Left renal cortex interstitium (tissue), 4 donors: Measurements from ENCODE around the gene FSTL5. TPM values are rescaled to one million over a fixed set of nuclear protein-coding genes. Genes with fewer than 3 reads are reported as not detected.

ENCODE experiments used
- DNase-seq, 4 donors: peaks; one replicate each; pipeline ENCODE4 v3.0.0-alpha.2; 2013; ENCODE audit warnings: low read depth in 4 of 4, low spot score in 2 of 4, missing footprints in 1 of 4
- polyA plus RNA-seq, 4 donors: library from polyadenylated mRNA; unstranded; fragments of 120-200 nt; gene quantifications; one replicate each; pipeline ENCODE4 v1.2.1, GENCODE V29; 2013; ENCODE audit not compliant: insufficient read length in 4 of 4

FSTL5 gene
- polyA plus RNA-seq, 4 donors = 2.2 to 3.5 (median 2.6) TPM

- no peak for DNase-seq
These were observed 213.7 kb downstream of the FSTL5 start for GRCh38 chr4:161949946-161950725.

- no peak for DNase-seq
These were observed 215.6 kb downstream of the FSTL5 start for GRCh38 chr4:161948026-161948770.

GRCh38 chr4:161937596-161937995, 226.2 kb downstream of the FSTL5 start:
- no peak for DNase-seq

GRCh38 chr4:161936625-161937550, 226.9 kb downstream of the FSTL5 start:
- DNase-seq = no peak

- DNase-seq = no peak
These were observed 232.7 kb downstream of the FSTL5 start for GRCh38 chr4:161931089-161931488.

GRCh38 chr4:161929956-161930355, 233.8 kb downstream of the FSTL5 start:
- DNase-seq = no peak

- no peak for DNase-seq
These were observed 237.6 kb downstream of the FSTL5 start for GRCh38 chr4:161926033-161926828.

GRCh38 chr4:161920304-161921052, 243.3 kb downstream of the FSTL5 start:
- no peak for DNase-seq

GRCh38 chr4:161919442-161920220, 244.2 kb downstream of the FSTL5 start:
- no peak for DNase-seq

- DNase-seq = no peak
These were observed 247.8 kb downstream of the FSTL5 start for GRCh38 chr4:161916035-161916434.

GRCh38 chr4:161907590-161907955, 256.2 kb downstream of the FSTL5 start:
- DNase-seq = no peak

GRCh38 chr4:161906836-161907589, 256.8 kb downstream of the FSTL5 start:
- no peak for DNase-seq

- DNase-seq = no peak
These were observed 263.7 kb downstream of the FSTL5 start for GRCh38 chr4:161900110-161900509.

GRCh38 chr4:161894493-161895167, 269.2 kb downstream of the FSTL5 start:
- no peak for DNase-seq

GRCh38 chr4:161894014-161894413, 269.8 kb downstream of the FSTL5 start:
- DNase-seq = no peak

- no peak for DNase-seq
These were observed 270.2 kb downstream of the FSTL5 start for GRCh38 chr4:161893566-161893965.

GRCh38 chr4:161892951-161893350, 270.8 kb downstream of the FSTL5 start:
- DNase-seq = no peak
